IMR-90 (cell line): ENCODE measurements around the gene KCNMA1. TPM values are rescaled to one million over a fixed set of nuclear protein-coding genes. Genes with fewer than 3 reads are reported as not detected.

Experiments
- ATAC-seq: fragments of 200-7000 bp; cut with Tn5 transposase; 2 replicates; pipeline ENCODE4 v1.9.1; 2020; ENCODE audit warnings: low read depth, mild to moderate bottlenecking, moderate library complexity
- BruUV-seq: library from RNA; stranded (reverse); fragments of 400-500 nt; replicated peaks from 2 replicates; lab custom pipeline; 2021; lab: Mats Ljungman, UMichigan
- CTCF ChIA-PET: fragments of 300-600 bp; formaldehyde crosslinking; extraction: SDS; loops from one replicate; lab custom pipeline; 2021; ENCODE audit warnings: antibody characterized with exemption; lab: Yijun Ruan, JAX
- POLR2A ChIA-PET: fragments of 300-600 bp; sonication (Branson Sonifier 250); formaldehyde crosslinking; loops from one replicate; lab custom pipeline; 2022; ENCODE audit warnings: antibody characterized with exemption; ENCODE audit not compliant: unreplicated experiment; lab: Charles Lee
- DNase-seq: peaks from one replicate; pipeline ENCODE4 v3.0.0; 2013
- H2AFZ ChIP-seq: replicated peaks from 2 replicates; pipeline ENCODE3; 2013; ENCODE audit warnings: low read length, mild to moderate bottlenecking; ENCODE audit not compliant: poor library complexity
- H2AK5ac ChIP-seq: 2 replicates; pipeline ENCODE4 v1.6.1; 2013; ENCODE audit warnings: low read depth, low read length, inconsistent platforms
- H2AK9ac ChIP-seq: replicated peaks from 2 replicates; pipeline ENCODE3; 2013; ENCODE audit warnings: mild to moderate bottlenecking, low read depth, low read length, moderate library complexity; ENCODE audit not compliant: poor library complexity
- H2BK120ac ChIP-seq: 2 replicates; pipeline ENCODE4 v1.6.1; 2013; ENCODE audit warnings: low read depth, low read length, inconsistent platforms
- H2BK15ac ChIP-seq: 3 replicates; pipeline ENCODE4 v1.6.1; 2013; ENCODE audit warnings: low read depth, low read length, inconsistent platforms
- H2BK20ac ChIP-seq: 2 replicates; pipeline ENCODE4 v1.6.1; 2013; ENCODE audit warnings: low read depth, mild to moderate bottlenecking, inconsistent platforms, low read length, moderate library complexity
- H2BK5ac ChIP-seq: 2 replicates; pipeline ENCODE4 v1.6.1; 2013; ENCODE audit warnings: mild to moderate bottlenecking, low read depth, low read length, inconsistent platforms; ENCODE audit not compliant: poor library complexity, severe bottlenecking
- H3K14ac ChIP-seq: replicated peaks from 2 replicates; pipeline ENCODE4 v1.6.1; 2013; ENCODE audit warnings: low read depth, low read length, inconsistent platforms
- H3K18ac ChIP-seq: 2 replicates; pipeline ENCODE4 v1.6.1; 2013; ENCODE audit warnings: low read depth, low read length, control low read depth
- H3K23ac ChIP-seq: 2 replicates; pipeline ENCODE4 v1.6.1; 2013; ENCODE audit warnings: low read depth, low read length, inconsistent platforms
- H3K27ac ChIP-seq: 2 replicates; pipeline ENCODE4 v1.5.1; 2013; ENCODE audit warnings: mild to moderate bottlenecking, control low read depth, low read length; ENCODE audit not compliant: insufficient read depth
- H3K27me3 ChIP-seq: 2 replicates; pipeline ENCODE4 v1.6.1; 2013; ENCODE audit warnings: low read length; ENCODE audit not compliant: control insufficient read depth, insufficient read depth
- H3K36me3 ChIP-seq: 2 replicates; pipeline ENCODE4 v1.6.1; 2013; ENCODE audit warnings: low read length, mixed read lengths; ENCODE audit not compliant: control insufficient read depth, insufficient read depth
- H3K4ac ChIP-seq: 2 replicates; pipeline ENCODE4 v1.6.1; 2013; ENCODE audit warnings: low read depth, low read length, inconsistent platforms
- H3K4me1 ChIP-seq: 2 replicates; pipeline ENCODE4 v1.6.1; 2013; ENCODE audit warnings: low read length, mixed read lengths; ENCODE audit not compliant: control insufficient read depth, insufficient read depth
- H3K4me2 ChIP-seq: 2 replicates; pipeline ENCODE4 v1.6.1; 2013; ENCODE audit warnings: low read depth, mild to moderate bottlenecking, control low read depth, low read length, moderate library complexity
- H3K4me3 ChIP-seq: 2 replicates; pipeline ENCODE4 v1.5.1; 2013; ENCODE audit warnings: low read depth, mild to moderate bottlenecking, control low read depth, low read length, moderate library complexity; ENCODE audit not compliant: insufficient read depth
- H3K56ac ChIP-seq: 2 replicates; pipeline ENCODE4 v1.6.1; 2013; ENCODE audit warnings: low read length, inconsistent platforms; ENCODE audit not compliant: insufficient read depth; ENCODE audit errors: extremely low read depth
- H3K79me1 ChIP-seq, 2 experiments: 2 replicates each; pipeline ENCODE4 v1.6.1; 2013; ENCODE audit warnings: low read length in 2 of 2, inconsistent platforms in 1 of 2, low read depth in 1 of 2
- H3K9ac ChIP-seq: 2 replicates; pipeline ENCODE4 v1.6.1; 2013; ENCODE audit warnings: low read depth, low read length, control low read depth
- H3K9me1 ChIP-seq: 2 replicates; pipeline ENCODE4 v1.6.1; 2013; ENCODE audit warnings: low read length, inconsistent platforms; ENCODE audit not compliant: insufficient read depth
- H3K9me3 ChIP-seq: 2 replicates; pipeline ENCODE4 v1.6.1; 2013; ENCODE audit warnings: low read length; ENCODE audit not compliant: control insufficient read depth, insufficient read depth
- H4K20me1 ChIP-seq: 2 replicates; pipeline ENCODE4 v1.6.1; 2013; ENCODE audit warnings: low read length, inconsistent platforms; ENCODE audit not compliant: insufficient read depth
- H4K5ac ChIP-seq: 2 replicates; pipeline ENCODE4 v1.6.1; 2013; ENCODE audit warnings: mild to moderate bottlenecking, low read depth, low read length, control low read depth
- H4K8ac ChIP-seq, 2 experiments: 2 replicates each; pipeline ENCODE4 v1.6.1; 2013; ENCODE audit warnings: low read depth in 2 of 2, low read length in 2 of 2, control low read depth in 1 of 2, inconsistent platforms in 1 of 2
- H4K91ac ChIP-seq: 2 replicates; pipeline ENCODE4 v1.6.1; 2013; ENCODE audit warnings: low read depth, low read length, inconsistent platforms; ENCODE audit not compliant: insufficient read depth
- BHLHE40 ChIP-seq: fragments of 150-350 bp; IDR thresholded peaks from 2 replicates; pipeline ENCODE4 v1.6.1; 2016; ENCODE audit warnings: mild to moderate bottlenecking, low read depth, low read length
- CHD1 ChIP-seq: IDR thresholded peaks from 2 replicates; pipeline ENCODE4 v1.6.1; 2012; ENCODE audit warnings: low read depth, low read length, improper control_type of control experiment
- CTCF ChIP-seq: conservative IDR thresholded peaks from 2 replicates; pipeline ENCODE4 v1.5.1; 2012; ENCODE audit warnings: mild to moderate bottlenecking, low read depth, low read length, improper control_type of control experiment
- FOS ChIP-seq: fragments of 150-350 bp; IDR thresholded peaks from 2 replicates; pipeline ENCODE4 v1.6.1; 2016; ENCODE audit warnings: low read depth, low read length
- MAFK ChIP-seq: IDR thresholded peaks from 2 replicates; pipeline ENCODE4 v1.6.1; 2012; ENCODE audit warnings: low read depth, low read length, improper control_type of control experiment
- RCOR1 ChIP-seq: IDR thresholded peaks from 2 replicates; pipeline ENCODE4 v1.6.1; 2012; ENCODE audit warnings: mild to moderate bottlenecking, low read length, improper control_type of control experiment; ENCODE audit not compliant: insufficient replicate concordance
- RFX5 ChIP-seq: IDR thresholded peaks from 2 replicates; pipeline ENCODE4 v1.8.0; 2012; ENCODE audit warnings: low read depth, mild to moderate bottlenecking, low read length, moderate library complexity
- SMC3 ChIP-seq: fragments of 150-350 bp; IDR thresholded peaks from 2 replicates; pipeline ENCODE4 v1.6.1; 2016; ENCODE audit warnings: low read depth, mild to moderate bottlenecking, antibody characterized with exemption, low read length, moderate library complexity
- USF2 ChIP-seq: fragments of 150-350 bp; IDR thresholded peaks from 2 replicates; pipeline ENCODE4 v1.6.1; 2017; ENCODE audit warnings: mild to moderate bottlenecking, antibody characterized with exemption, low read length, low read depth
- WGBS, 2 experiments: methylation state at CpG; one replicate each; pipeline versions ENCODE4 v1.1.5 to v1.1.7; 2013; ENCODE audit warnings: missing lambda C conversion rate in 2 of 2; ENCODE audit not compliant: insufficient read length in 1 of 2; ENCODE audit errors: extremely low coverage in 2 of 2; 5-methylcytosine and 5-hydroxymethylcytosine counted together
- dilution Hi-C: fragments of 300-500 bp; cut with HindIII; formaldehyde crosslinking; loops from one replicate; pipeline ENCODE4 v1.14.3; 2018; ENCODE audit warnings: low sequenced_read_pairs; ENCODE audit not compliant: unreplicated experiment
- in situ Hi-C: fragments of 300-500 bp; cut with MboI; formaldehyde crosslinking; loops from 3 replicates; pipeline ENCODE4 v1.14.3; 2019; ENCODE audit warnings: low sequenced_read_pairs, inconsistent platforms, mixed read lengths
- intact Hi-C: fragments of 100-400 bp; cut with micrococcal nuclease; formaldehyde crosslinking; loops from 2 replicates; pipeline ENCODE4 v1.10.0; 2022
- polyA plus RNA-seq, 3 experiments: library from polyadenylated mRNA; depleted of rRNA; stranded (reverse); fragments of >200 nt; gene quantifications; 2 replicates each; pipeline ENCODE4 v1.2.3, GENCODE V29; 2012; ENCODE audit warnings: low replicate concordance in 1 of 3
- total RNA-seq: library from RNA; depleted of rRNA; stranded (reverse); fragments of >200 nt; gene quantifications from 2 replicates; pipeline ENCODE4 v1.2.3, GENCODE V29; 2012

The KCNMA1 gene
- total and polyA plus RNA-seq, 2 of the 4 experiments (the other 2 are of a cell fraction), result 25.6 to 29.6 TPM

DNA sequence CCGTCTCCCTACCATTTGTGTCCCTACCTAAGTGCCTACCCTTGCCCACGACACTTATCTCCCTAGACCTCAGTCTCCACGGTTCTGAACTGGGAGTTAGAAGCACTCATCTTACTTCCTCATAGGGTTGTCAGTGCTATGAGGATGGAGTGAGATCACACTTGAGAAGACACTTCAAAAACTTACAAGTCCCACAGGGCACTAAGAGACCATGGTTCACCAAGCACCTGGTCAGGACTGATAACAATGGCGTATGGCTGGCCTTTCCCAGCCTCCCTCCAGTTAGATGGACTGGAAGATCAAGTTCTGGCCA, 43.2 kb downstream of the KCNMA1 start:
- Histone ChIP-seq H3K9me3 (no peaks in the 10 kb centered on the region), H3K27ac (no peak overlapping the region), H3K9me1 (peaks cover 31% of the 10 kb centered on the region), H3K4ac (peak overlapping the region; percentile 50), H4K91ac (peak overlapping the region; percentile 38), H3K18ac (no peak overlapping the region), H3K56ac (no peak overlapping the region), H4K5ac (no peak overlapping the region), H2AK5ac (peak overlapping the region; percentile 79), H3K4me2 (no peak overlapping the region), H2AK9ac (no peak overlapping the region), H3K14ac (peak overlapping the region; percentile 80; the same call in 1 of the 2 replicates), H3K36me3 (no peaks in the 10 kb centered on the region), H3K23ac (no peak overlapping the region; the same call in 1 of the 2 replicates), H3K4me3 (no peak overlapping the region), H3K4me1 (peaks cover 10% of the 10 kb centered on the region), H2BK5ac (no peak overlapping the region), H4K8ac (0 out of 4 replicates have a peak overlapping the region, but pooled peaks of 1 of the 2 experiments have one; percentile 19), H2AFZ (no peak overlapping the region), H2BK15ac (peak overlapping the region; percentile 46), H2BK20ac (peak overlapping the region; percentile 66), H3K27me3 (no peaks in the 10 kb centered on the region), H3K79me1 (peaks cover 9 to 38% of the 10 kb centered on the region in 2 experiments; a peak in 3 of 4 replicates), H2BK120ac (peak overlapping the region; percentile 79), H4K20me1 (no peaks in the 10 kb centered on the region), H3K9ac (no peak overlapping the region)
- TF ChIP-seq RCOR1, result no peak
- TF ChIP-seq RFX5, result no peak
- TF ChIP-seq FOS, result no peak
- TF ChIP-seq SMC3, result no peak
- TF ChIP-seq CTCF, result no peak
- TF ChIP-seq BHLHE40, result no peak
- no peak for TF ChIP-seq USF2
- no peak for TF ChIP-seq CHD1
- no peak for TF ChIP-seq MAFK
- ATAC-seq (no peak), DNase-seq (no peak)
- intact Hi-C loops, result no loop called here
- in situ Hi-C loops, result no loop called here
- ChIA-PET POLR2A (no interaction called here), CTCF (no interaction called here)
- BruUV-seq, result no TSS peak
- dilution Hi-C loops, result no loop called here
- 100% methylated on average over 1 of the region's 4 CpGs; no CpG with 5 or more reads in 1 of the 2 experiments for WGBS, 2 experiments
